ENCODE results near the gene CRMP1.
"Not testable (repeated sequence)": the region's sequence is repeated elsewhere in the genome, so short reads cannot be mapped to it uniquely, and the experiment has no call there.

CRMP1 gene

GRCh38 chr4:5822619-5823018, 70.3 kb downstream of the CRMP1 start:
- DNase-seq (ENCODE audit: low spot score), result no peak

GRCh38 chr4:5821665-5822358, 71.1 kb downstream of the CRMP1 start:
- no peak for DNase-seq (ENCODE audit: low spot score)

- DNase-seq (ENCODE audit: low spot score), result no peak
These were observed 76.0 kb downstream of the CRMP1 start for GRCh38 chr4:5816851-5817375.

GRCh38 chr4:5816101-5816500, 76.8 kb downstream of the CRMP1 start:
- DNase-seq (ENCODE audit: low spot score), result no peak

GRCh38 chr4:5815641-5816040, 77.2 kb downstream of the CRMP1 start:
- DNase-seq (ENCODE audit: low spot score), result no peak

GRCh38 chr4:5814421-5814820, 78.5 kb downstream of the CRMP1 start:
- DNase-seq (ENCODE audit: low spot score), result no peak

- no peak for DNase-seq (ENCODE audit: low spot score)
These were observed 79.0 kb downstream of the CRMP1 start for GRCh38 chr4:5813882-5814255.

GRCh38 chr4:5812506-5813229, 80.2 kb downstream of the CRMP1 start:
- peak; percentile 62 for DNase-seq (ENCODE audit: low spot score)

GRCh38 chr4:5812057-5812456, 80.8 kb downstream of the CRMP1 start:
- not testable (repeated sequence) for DNase-seq (ENCODE audit: low spot score)

- no peak for DNase-seq (ENCODE audit: low spot score)
These were observed 82.0 kb downstream of the CRMP1 start for GRCh38 chr4:5810770-5811430.

- no peak for DNase-seq (ENCODE audit: low spot score)
These were observed 82.7 kb downstream of the CRMP1 start for GRCh38 chr4:5810151-5810550.

GRCh38 chr4:5809216-5809776, 83.6 kb downstream of the CRMP1 start:
- DNase-seq (ENCODE audit: low spot score), result no peak

GRCh38 chr4:5808081-5808741, 84.7 kb downstream of the CRMP1 start:
- no peak for DNase-seq (ENCODE audit: low spot score)

GRCh38 chr4:5805270-5805669, 87.6 kb downstream of the CRMP1 start:
- DNase-seq (ENCODE audit: low spot score), result no peak

- no peak for DNase-seq (ENCODE audit: low spot score)
These were observed 88.2 kb downstream of the CRMP1 start for GRCh38 chr4:5804656-5805055.

- no peak for DNase-seq (ENCODE audit: low spot score)
These were observed 90.3 kb downstream of the CRMP1 start for GRCh38 chr4:5802565-5802964.

- no peak for DNase-seq (ENCODE audit: low spot score)
These were observed 91.2 kb downstream of the CRMP1 start for GRCh38 chr4:5801696-5802095.

- no peak for DNase-seq (ENCODE audit: low spot score)
These were observed 92.4 kb downstream of the CRMP1 start for GRCh38 chr4:5800496-5800895.

- DNase-seq (ENCODE audit: low spot score), result no peak
These were observed 93.5 kb downstream of the CRMP1 start for GRCh38 chr4:5799406-5799805.

GRCh38 chr4:5798946-5799345, 93.9 kb downstream of the CRMP1 start:
- no peak for DNase-seq (ENCODE audit: low spot score)

GRCh38 chr4:5798462-5798861, 94.4 kb downstream of the CRMP1 start:
- DNase-seq (ENCODE audit: low spot score), result no peak

- DNase-seq (ENCODE audit: low spot score), result no peak
These were observed 95.0 kb downstream of the CRMP1 start for GRCh38 chr4:5797866-5798265.
